SK-N-SH (cell line): ENCODE results near the gene TSPYL4.

Experiments used
- EP300 ChIP-seq, 2 experiments: IDR thresholded peaks; 2 replicates each; pipeline versions ENCODE4 v1.4.0 to v1.6.1; 2012; ENCODE audit warnings: borderline replicate concordance in 1 of 2, low read depth in 1 of 2, low read length in 1 of 2
- GABPA ChIP-seq: IDR thresholded peaks from 2 replicates; pipeline ENCODE4 v1.4.0; 2012; ENCODE audit warnings: low read depth, mild to moderate bottlenecking
- MXI1 ChIP-seq: IDR thresholded peaks from 2 replicates; pipeline ENCODE4 v1.6.1; 2012; ENCODE audit warnings: mild to moderate bottlenecking, low read depth, low read length, improper control_type of control experiment
- NRF1 ChIP-seq: IDR thresholded peaks from 2 replicates; pipeline ENCODE4 v1.6.1; 2012; ENCODE audit warnings: low read depth, mild to moderate bottlenecking, low read length
- RAD21 ChIP-seq: IDR thresholded peaks from 2 replicates; pipeline ENCODE4 v1.6.1; 2012; ENCODE audit warnings: mild to moderate bottlenecking, low read length
- SIN3A ChIP-seq: IDR thresholded peaks from 2 replicates; pipeline ENCODE4 v1.6.1; 2012; ENCODE audit warnings: low read depth, mild to moderate bottlenecking, low read length, moderate library complexity, borderline replicate concordance
- SMC3 ChIP-seq: IDR thresholded peaks from 2 replicates; pipeline ENCODE4 v1.6.1; 2012; ENCODE audit warnings: low read depth, low read length, improper control_type of control experiment
- TAF1 ChIP-seq: IDR thresholded peaks from 2 replicates; pipeline ENCODE4 v1.6.1; 2012; ENCODE audit warnings: low read depth, mild to moderate bottlenecking, low read length, moderate library complexity, borderline replicate concordance
- TF ChIP-seq, protein P1 (sequence below): fragments of 150-350 bp; IDR thresholded peaks from 2 replicates; pipeline ENCODE4 v1.6.1; 2017; ENCODE audit warnings: antibody characterized with exemption, low read length, low read depth, borderline replicate concordance
- TF ChIP-seq, protein P2 (sequence below): fragments of 200-600 bp; sonication (generic); IDR thresholded peaks from 2 replicates; pipeline ENCODE4 v1.6.1; 2017; ENCODE audit warnings: antibody characterized with exemption, mild to moderate bottlenecking, moderate library complexity

DNA sequence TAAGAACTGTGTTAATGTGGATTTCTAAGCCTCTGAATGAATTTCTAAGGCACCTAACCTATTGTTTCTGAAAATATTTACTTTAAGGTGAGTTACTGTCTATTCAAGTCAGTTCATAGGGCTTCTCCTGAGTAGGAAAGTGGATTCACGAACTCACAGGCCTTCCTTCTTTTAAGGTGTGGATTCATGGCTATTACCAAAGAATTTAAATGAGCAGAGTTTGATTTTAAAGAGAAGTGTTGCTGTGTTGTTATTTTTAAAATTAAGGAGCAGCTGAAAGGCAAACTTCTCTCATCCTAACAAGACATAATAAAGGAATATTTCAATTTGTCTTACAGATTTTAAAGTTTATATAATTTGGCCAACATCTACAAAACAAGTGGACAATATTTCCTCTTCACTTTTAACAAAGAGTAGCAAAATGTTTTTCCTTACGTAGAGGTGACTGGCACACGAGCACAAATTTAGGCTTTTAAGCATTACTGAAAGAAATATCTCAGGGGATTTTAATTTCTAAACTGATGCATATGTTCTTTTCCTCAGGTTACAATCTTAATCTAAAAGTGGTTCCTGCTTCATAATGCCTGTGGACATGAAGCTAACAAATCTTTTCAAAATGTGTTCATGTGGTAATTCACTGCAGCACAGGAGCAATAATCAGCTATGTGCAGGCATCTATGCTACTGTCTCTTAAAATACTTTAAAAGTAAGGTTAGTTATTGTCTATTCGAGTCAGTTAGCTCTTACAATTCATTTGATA, 602 bp upstream of the TSPYL4 start:
- TF ChIP-seq, protein P1, sequence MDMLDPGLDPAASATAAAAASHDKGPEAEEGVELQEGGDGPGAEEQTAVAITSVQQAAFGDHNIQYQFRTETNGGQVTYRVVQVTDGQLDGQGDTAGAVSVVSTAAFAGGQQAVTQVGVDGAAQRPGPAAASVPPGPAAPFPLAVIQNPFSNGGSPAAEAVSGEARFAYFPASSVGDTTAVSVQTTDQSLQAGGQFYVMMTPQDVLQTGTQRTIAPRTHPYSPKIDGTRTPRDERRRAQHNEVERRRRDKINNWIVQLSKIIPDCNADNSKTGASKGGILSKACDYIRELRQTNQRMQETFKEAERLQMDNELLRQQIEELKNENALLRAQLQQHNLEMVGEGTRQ: no peak
- TF ChIP-seq, protein P2, sequence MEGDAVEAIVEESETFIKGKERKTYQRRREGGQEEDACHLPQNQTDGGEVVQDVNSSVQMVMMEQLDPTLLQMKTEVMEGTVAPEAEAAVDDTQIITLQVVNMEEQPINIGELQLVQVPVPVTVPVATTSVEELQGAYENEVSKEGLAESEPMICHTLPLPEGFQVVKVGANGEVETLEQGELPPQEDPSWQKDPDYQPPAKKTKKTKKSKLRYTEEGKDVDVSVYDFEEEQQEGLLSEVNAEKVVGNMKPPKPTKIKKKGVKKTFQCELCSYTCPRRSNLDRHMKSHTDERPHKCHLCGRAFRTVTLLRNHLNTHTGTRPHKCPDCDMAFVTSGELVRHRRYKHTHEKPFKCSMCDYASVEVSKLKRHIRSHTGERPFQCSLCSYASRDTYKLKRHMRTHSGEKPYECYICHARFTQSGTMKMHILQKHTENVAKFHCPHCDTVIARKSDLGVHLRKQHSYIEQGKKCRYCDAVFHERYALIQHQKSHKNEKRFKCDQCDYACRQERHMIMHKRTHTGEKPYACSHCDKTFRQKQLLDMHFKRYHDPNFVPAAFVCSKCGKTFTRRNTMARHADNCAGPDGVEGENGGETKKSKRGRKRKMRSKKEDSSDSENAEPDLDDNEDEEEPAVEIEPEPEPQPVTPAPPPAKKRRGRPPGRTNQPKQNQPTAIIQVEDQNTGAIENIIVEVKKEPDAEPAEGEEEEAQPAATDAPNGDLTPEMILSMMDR: no peak
- TF ChIP-seq RAD21 (no peak), NRF1 (no peak), GABPA (no peak), SMC3 (no peak), TAF1 (no peak), SIN3A (no peak), EP300 (IDR thresholded peaks at IDR 0.05; ENCODE audit: borderline replicate concordance in 1 of 2, low read depth in 1 of 2, low read length in 1 of 2) (no peak), MXI1 (0 out of 2 replicates have a peak, but pooled peaks have one; percentile 7)
